AG04449 (cell line): ENCODE data around the gene APRT.

Experiments used
- CTCF ChIA-PET: fragments of 350-600 bp; formaldehyde crosslinking; extraction: SDS; loops from one replicate; lab custom pipeline; 2021; ENCODE audit warnings: antibody characterized with exemption; lab: Yijun Ruan, JAX
- POLR2A ChIA-PET: fragments of 400-600, 350-600 bp; formaldehyde crosslinking; extraction: SDS; loops from one replicate; lab custom pipeline; 2020; ENCODE audit warnings: antibody characterized with exemption, inconsistent platforms; lab: Yijun Ruan, JAX
- DNase-seq: peaks from one replicate; pipeline ENCODE4 v3.0.0-alpha.2; 2010; ENCODE audit warnings: low read depth, low spot score
- H3K4me3 ChIP-seq: 2 replicates; pipeline ENCODE4 v1.5.1; 2011; ENCODE audit warnings: low read depth, mild to moderate bottlenecking, control low read depth, low read length
- CTCF ChIP-seq: IDR thresholded peaks from one replicate; pipeline ENCODE4 v1.5.1; 2011; ENCODE audit warnings: mild to moderate bottlenecking, moderate library complexity, low read length, control low read depth, inconsistent platforms; ENCODE audit not compliant: insufficient read depth; ENCODE audit errors: missing control alignments

APRT gene

GRCh38 chr16:88839026-88839529 lies 27.4 kb upstream of the APRT start:
- no peak for TF ChIP-seq CTCF
- POLR2A ChIA-PET = no interaction called here
- CTCF ChIA-PET = interaction anchor here (1.8 kb wide), 1 partner anchor 18 kb away, joined by 6 read pairs; the partner anchor contains the start of genes GALNS and TRAPPC2L
- no peak overlapping the region for H3K4me3 ChIP-seq
- DNase-seq = no peak

GRCh38 chr16:88838566-88838965 lies 26.8 kb upstream of the APRT start:
- DNase-seq = no peak
- ChIA-PET CTCF (no interaction called here), POLR2A (no interaction called here)
- no peak for TF ChIP-seq CTCF
- H3K4me3 ChIP-seq = no peak overlapping the region

GRCh38 chr16:88837806-88838205 lies 26.1 kb upstream of the APRT start:
- CTCF ChIA-PET = no interaction called here
- TF ChIP-seq CTCF = no peak
- no peak for DNase-seq
- H3K4me3 ChIP-seq = no peak overlapping the region
- POLR2A ChIA-PET = no interaction called here

GRCh38 chr16:88836791-88837190 lies 25.1 kb upstream of the APRT start:
- POLR2A ChIA-PET = no interaction called here
- CTCF ChIA-PET = no interaction called here
- H3K4me3 ChIP-seq = no peak overlapping the region

GRCh38 chr16:88835818-88836217 lies 24.1 kb upstream of the APRT start:
- POLR2A ChIA-PET = no interaction called here
- DNase-seq = no peak
- CTCF ChIA-PET = no interaction called here
- TF ChIP-seq CTCF = no peak
- H3K4me3 ChIP-seq = no peak overlapping the region

More at GRCh38 chr16:88836791-88837190, 25.1 kb upstream of the APRT start:
- TF ChIP-seq CTCF = no peak
- no peak for DNase-seq

GRCh38 chr16:88835383-88835782 lies 23.7 kb upstream of the APRT start:
- CTCF ChIA-PET = no interaction called here

More at GRCh38 chr16:88835383-88835782, 23.7 kb upstream of the APRT start:
- DNase-seq = no peak
- no peak overlapping the region for H3K4me3 ChIP-seq
- POLR2A ChIA-PET = no interaction called here
- TF ChIP-seq CTCF = no peak
